Kidney (tissue), 14 donors: ENCODE data around the gene PITX1. TPM values are rescaled to one million over a fixed set of nuclear protein-coding genes. Genes with fewer than 3 reads are reported as not detected.

ENCODE experiments used
- DNase-seq, 5 donors: peaks; one replicate each; pipeline ENCODE4 v3.0.0-alpha.2; 2013 to 2020
- FAIRE-seq: peaks from 2 replicates; lab custom pipeline; 2012; peaks lifted over from hg19 to GRCh38; lab: Jason Lieb, UNC
- H3K27ac ChIP-seq, 2 donors: one replicate each; pipeline ENCODE4 v1.7.0; 2013; ENCODE audit warnings: low read depth in 2 of 2, low read length in 2 of 2, inconsistent platforms in 1 of 2
- H3K27me3 ChIP-seq: one replicate; pipeline ENCODE4 v1.7.1; 2013; ENCODE audit warnings: low read length, inconsistent platforms; ENCODE audit not compliant: control insufficient read depth, insufficient read depth
- H3K36me3 ChIP-seq, 3 donors: one replicate each; pipeline versions ENCODE4 v1.7.0 to v1.7.1; 2013; ENCODE audit warnings: low read length in 3 of 3, control low read depth in 1 of 3, inconsistent platforms in 1 of 3; ENCODE audit not compliant: insufficient read depth in 3 of 3, control insufficient read depth in 2 of 3
- H3K4me1 ChIP-seq, 3 donors: one replicate each; pipeline versions ENCODE4 v1.7.0 to v1.7.1; 2013; ENCODE audit warnings: low read length in 3 of 3, inconsistent platforms in 1 of 3, low read depth in 1 of 3; ENCODE audit not compliant: control insufficient read depth in 2 of 3, insufficient read depth in 2 of 3
- H3K4me3 ChIP-seq, 3 donors: one replicate each; pipeline versions ENCODE4 v1.7.0 to v1.8.1; 2013; ENCODE audit warnings: low read length in 3 of 3, control low read depth in 1 of 3, inconsistent platforms in 1 of 3
- H3K9ac ChIP-seq, 3 donors: one replicate each; pipeline versions ENCODE4 v1.7.0 to v1.7.1; 2013; ENCODE audit warnings: low read length in 3 of 3, control low read depth in 1 of 3, inconsistent platforms in 1 of 3
- H3K9me3 ChIP-seq, 3 donors: one replicate each; pipeline versions ENCODE4 v1.7.0 to v1.7.1; 2013; ENCODE audit warnings: low read length in 3 of 3, control low read depth in 1 of 3, inconsistent platforms in 1 of 3; ENCODE audit not compliant: control insufficient read depth in 2 of 3, insufficient read depth in 1 of 3
- intact Hi-C: fragments of 100-400 bp; cut with DNase I; formaldehyde crosslinking; loops from one replicate; pipeline ENCODE4 v1.11.1; 2022
- polyA plus RNA-seq: library from polyadenylated mRNA; stranded (reverse); fragments of 350-450 nt; fragmentation: Illumina TruSeq; extraction: RNeasy Lipid Tissue Mini Kit (QIAGEN cat#74804); gene quantifications from one replicate; pipeline ENCODE4 v1.2.3, GENCODE V29; 2014; ENCODE audit warnings: low read depth, low replicate concordance; ENCODE audit not compliant: insufficient read depth
- total RNA-seq: library from RNA; stranded (reverse); fragmentation: NEBNext Ultra II Directional; extraction: Animal tissue kit (Norgen Biotek cat#: 25700); gene quantifications from one replicate; pipeline ENCODE4 v1.2.1, GENCODE V29; 2021
- TF ChIP-seq, protein P1 (sequence below): IDR thresholded peaks from 3 replicates; pipeline ENCODE4 v1.5.1; 2012; ENCODE audit warnings: mild to moderate bottlenecking, moderate library complexity, borderline replicate concordance; ENCODE audit not compliant: insufficient read depth; ENCODE audit errors: extremely low read depth
- donor health status: control.
- donor health status: control.
- donor health status: control.
- donor health status: control.
- donor health status: control.
- donor health status: DM: yes; HTN: yes; CAD: no.
- donor health status: Normal renal cell carcinoma (clear cell type).

PITX1 gene
- total and polyA plus RNA-seq, 2 donors from 2014 or later, result not detected

DNA sequence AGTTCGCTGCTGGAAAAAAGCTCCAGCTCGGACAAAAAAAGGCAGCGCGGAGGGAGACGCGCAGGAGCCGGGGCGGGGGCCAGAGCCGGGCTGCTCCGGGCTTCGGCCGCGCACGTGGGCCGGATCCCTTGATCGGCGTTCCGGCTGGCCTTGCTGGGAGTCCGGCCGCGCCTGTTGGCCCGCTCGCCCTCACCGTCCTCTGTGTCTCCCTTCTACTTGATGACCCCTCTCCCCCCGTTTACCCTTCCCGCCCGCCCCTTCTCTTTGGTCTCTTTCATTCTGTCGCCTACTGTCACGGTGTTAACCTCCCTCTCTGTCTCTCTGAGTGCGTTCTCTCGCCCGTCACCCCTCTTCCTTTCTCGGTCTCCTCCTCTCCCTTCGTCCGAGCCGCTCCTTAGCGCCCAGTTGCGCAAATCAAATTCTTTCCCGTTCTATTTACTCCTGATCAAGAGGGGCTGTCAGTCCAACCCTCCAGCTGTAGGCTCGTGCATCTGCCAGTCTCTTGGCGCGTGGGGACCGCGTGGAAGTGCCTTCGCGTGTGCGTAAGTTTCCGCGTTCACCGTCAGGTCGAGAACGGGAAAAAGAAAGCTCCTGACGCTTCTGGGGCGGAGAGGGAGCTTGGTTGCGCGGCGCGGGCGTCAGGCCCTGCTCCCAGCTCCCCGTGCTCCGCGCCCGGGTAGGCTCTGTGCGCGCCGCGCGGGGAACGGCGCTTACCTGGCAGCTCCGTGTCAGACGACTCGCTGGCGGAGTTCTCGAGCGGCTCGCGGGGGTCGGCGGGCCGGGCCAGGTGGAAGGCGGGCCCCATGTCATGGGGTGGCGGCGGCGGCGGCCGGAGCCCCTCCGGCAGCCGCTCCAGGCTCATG, 798 bp downstream of the PITX1 start:
- Histone ChIP-seq H3K9me3 (peaks cover 0 to 7% (median 0%) of the 10 kb centered on the region in 3 donors), H3K9ac (no peak overlapping the region), H3K4me1 (peaks cover 0 to 15% (median 15%) of the 10 kb centered on the region in 3 donors), H3K36me3 (no peaks in the 10 kb centered on the region), H3K27ac (no peak overlapping the region), H3K4me3 (peak overlapping the region in 2 of 3 donors; percentile 50 to 61), H3K27me3 (peaks cover 76% of the 10 kb centered on the region)
- no peak for FAIRE-seq
- intact Hi-C loops, result no loop called here
- TF ChIP-seq, protein P1, sequence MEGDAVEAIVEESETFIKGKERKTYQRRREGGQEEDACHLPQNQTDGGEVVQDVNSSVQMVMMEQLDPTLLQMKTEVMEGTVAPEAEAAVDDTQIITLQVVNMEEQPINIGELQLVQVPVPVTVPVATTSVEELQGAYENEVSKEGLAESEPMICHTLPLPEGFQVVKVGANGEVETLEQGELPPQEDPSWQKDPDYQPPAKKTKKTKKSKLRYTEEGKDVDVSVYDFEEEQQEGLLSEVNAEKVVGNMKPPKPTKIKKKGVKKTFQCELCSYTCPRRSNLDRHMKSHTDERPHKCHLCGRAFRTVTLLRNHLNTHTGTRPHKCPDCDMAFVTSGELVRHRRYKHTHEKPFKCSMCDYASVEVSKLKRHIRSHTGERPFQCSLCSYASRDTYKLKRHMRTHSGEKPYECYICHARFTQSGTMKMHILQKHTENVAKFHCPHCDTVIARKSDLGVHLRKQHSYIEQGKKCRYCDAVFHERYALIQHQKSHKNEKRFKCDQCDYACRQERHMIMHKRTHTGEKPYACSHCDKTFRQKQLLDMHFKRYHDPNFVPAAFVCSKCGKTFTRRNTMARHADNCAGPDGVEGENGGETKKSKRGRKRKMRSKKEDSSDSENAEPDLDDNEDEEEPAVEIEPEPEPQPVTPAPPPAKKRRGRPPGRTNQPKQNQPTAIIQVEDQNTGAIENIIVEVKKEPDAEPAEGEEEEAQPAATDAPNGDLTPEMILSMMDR, result no peak
- peak in 4 of 5 donors; percentile 37 to 63 (median 48) for DNase-seq

DNA sequence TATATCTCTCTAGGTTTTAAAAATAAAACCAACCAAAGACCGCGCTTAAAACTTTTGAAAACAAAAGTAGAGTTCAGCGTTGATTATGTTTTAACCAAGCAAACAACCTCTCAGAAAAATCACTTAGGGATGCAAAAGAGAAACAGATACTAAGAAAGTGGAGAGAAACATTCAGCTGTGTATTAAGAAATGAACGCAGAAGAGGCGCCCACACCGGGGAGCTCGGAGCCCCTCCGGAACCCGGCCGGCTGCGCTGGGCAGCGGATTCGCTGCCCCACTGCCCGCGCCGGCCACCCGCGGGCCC, 1.4 kb downstream of the PITX1 start:
- Histone ChIP-seq H3K27ac (no peak overlapping the region), H3K9me3 (peaks cover 0 to 7% (median 0%) of the 10 kb centered on the region in 3 donors), H3K36me3 (no peaks in the 10 kb centered on the region), H3K4me3 (peak overlapping the region in 1 of 3 donors; percentile 29), H3K9ac (no peak overlapping the region), H3K4me1 (peaks cover 0 to 15% (median 15%) of the 10 kb centered on the region in 3 donors), H3K27me3 (peaks cover 70% of the 10 kb centered on the region)
- intact Hi-C loops, result no loop called here
- DNase-seq, result peak in 1 of 5 donors; percentile 46
- FAIRE-seq, result no peak
- TF ChIP-seq, protein P1, result no peak

DNA sequence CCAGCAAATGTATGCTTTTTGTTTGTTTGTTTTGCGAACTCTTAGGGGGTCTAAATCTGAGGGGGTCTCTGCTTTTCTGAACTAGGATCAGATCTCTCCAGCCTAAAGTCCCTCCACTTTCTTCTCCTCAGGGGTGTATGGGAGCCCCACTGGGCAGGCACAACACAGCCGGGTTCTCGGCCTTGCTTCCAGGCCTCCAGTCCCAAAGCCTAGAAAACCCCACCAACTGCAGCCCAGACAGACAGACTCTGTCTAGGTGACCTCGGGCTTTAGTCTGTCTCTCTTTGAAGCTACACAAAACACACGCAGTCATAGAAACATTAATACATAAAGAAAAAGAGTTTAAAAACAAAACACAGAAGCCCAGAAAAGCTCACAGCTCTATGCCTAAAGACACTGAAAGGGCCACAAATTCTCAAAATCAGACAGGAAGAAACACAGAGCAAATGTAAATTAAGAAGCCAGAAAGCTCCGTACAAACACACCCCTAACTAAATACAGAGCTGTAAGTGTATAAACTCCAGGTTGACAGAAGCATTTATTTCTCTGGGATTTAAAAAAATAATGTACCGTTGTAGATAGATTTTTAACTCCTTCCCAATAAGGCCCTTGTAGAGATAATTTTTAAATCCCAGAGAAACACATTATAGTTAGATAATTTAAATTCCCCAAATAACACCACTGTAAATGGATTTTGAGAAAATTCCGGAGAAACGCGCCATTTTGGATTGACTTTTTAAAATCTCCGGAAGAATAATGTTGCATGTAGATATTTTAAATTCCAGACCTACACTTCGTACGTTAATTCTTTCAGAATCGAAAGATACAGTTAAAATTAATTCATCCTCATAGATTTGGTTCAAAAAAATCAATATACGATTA, 2.0 kb downstream of the PITX1 start:
- H3K36me3 ChIP-seq, result no peaks in the 10 kb centered on the region
- FAIRE-seq, result peak; percentile 6
- TF ChIP-seq, protein P1, result no peak
- peaks cover 0 to 15% (median 15%) of the 10 kb centered on the region in 3 donors for H3K4me1 ChIP-seq
- H3K9me3 ChIP-seq, result peaks cover 0 to 7% (median 0%) of the 10 kb centered on the region in 3 donors
- H3K9ac ChIP-seq, result no peak overlapping the region
- H3K27me3 ChIP-seq, result peaks cover 70% of the 10 kb centered on the region
- H3K27ac ChIP-seq, result no peak overlapping the region
- peak in 3 of 5 donors; percentile 17 to 51 (median 22) for DNase-seq
- H3K4me3 ChIP-seq, result no peak overlapping the region
- intact Hi-C loops, result no loop called here
